ENCODE results near the gene RHOU.

Gene RHOU

DNA sequence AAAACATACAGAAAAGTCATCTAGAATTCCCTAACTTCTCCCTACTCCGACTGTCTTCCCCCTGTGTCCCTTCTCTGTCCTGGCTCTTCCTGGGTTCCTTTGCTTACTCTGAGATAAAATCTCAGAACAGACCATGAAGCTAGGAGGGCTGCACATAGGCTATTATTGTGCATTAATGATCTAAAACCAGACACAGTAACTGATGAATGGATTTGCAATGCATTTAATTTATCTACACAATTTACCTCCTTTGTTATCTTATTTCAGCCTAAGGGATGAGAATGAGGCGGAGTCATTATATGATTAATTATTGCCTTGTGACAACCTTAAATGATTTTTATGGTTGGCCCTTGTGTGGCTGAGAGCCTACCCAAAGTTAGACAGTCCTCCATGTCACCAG lies 14.5 kb downstream of the RHOU start:
- H3K4me3 ChIP-seq (ENCODE audit: insufficient read depth, low read length, poor library complexity, severe bottlenecking): no peak overlapping the region

DNA sequence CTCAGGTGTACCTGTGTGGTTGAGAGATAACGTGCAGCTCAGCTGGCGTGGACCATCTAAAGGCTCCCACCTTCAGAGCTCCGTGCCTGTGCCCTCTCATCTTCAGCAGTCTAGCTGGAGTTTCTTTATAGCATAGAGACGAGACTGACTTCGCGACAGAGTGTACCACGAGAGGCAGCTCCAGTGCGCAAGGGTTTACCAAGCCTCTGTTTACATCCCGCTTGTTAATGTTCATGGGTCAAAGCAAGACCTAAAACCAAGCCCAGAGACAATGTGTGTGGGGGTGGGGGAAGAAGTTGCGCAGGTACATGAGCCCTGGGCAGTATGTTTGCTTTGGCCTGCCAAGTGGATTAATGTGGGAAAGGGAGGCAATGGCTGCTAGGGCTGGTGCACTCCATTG lies 15.6 kb downstream of the RHOU start:
- Histone ChIP-seq H4K20me1 (ENCODE audit: low read depth, low read length) (no peaks in the 10 kb centered on the region), H3K4me3 (ENCODE audit: insufficient read depth, low read length, poor library complexity, severe bottlenecking) (no peak overlapping the region), H3K27me3 (ENCODE audit: low read length) (no peaks in the 10 kb centered on the region), H3K27ac (ENCODE audit: low read depth, low read length) (no peak overlapping the region), H3K9ac (ENCODE audit: low read length) (no peak overlapping the region), H3K9me3 (ENCODE audit: insufficient read depth, low read length) (no peaks in the 10 kb centered on the region), H2AFZ (ENCODE audit: low read depth, low read length, severe bottlenecking) (no peak overlapping the region), H3K36me3 (ENCODE audit: low read length) (no peaks in the 10 kb centered on the region), H3K9me2 (replicated peaks; ENCODE audit: insufficient read depth, low read length) (no peaks in the 10 kb centered on the region), H3F3A (ENCODE audit: insufficient read depth) (no peaks in the 10 kb centered on the region), H3K4me2 (ENCODE audit: low read depth, low read length, poor library complexity, severe bottlenecking) (no peak overlapping the region), H3K79me2 (ENCODE audit: insufficient read depth, low read length) (no peaks in the 10 kb centered on the region)
- TF ChIP-seq CTCF (IDR thresholded peaks at IDR 0.05; ENCODE audit: insufficient read depth, low read length, poor library complexity, severe bottlenecking): no peak
- no peak for TF ChIP-seq EZH2phosphoT487 (conservative IDR thresholded peaks at IDR 0.05; ENCODE audit: low read length)

More for the DNA sequence above, 14.5 kb downstream of the RHOU start:
- Histone ChIP-seq H2AFZ (ENCODE audit: low read depth, low read length, severe bottlenecking) (no peak overlapping the region), H3K79me2 (ENCODE audit: insufficient read depth, low read length) (no peaks in the 10 kb centered on the region), H3K27me3 (ENCODE audit: low read length) (no peaks in the 10 kb centered on the region), H3K36me3 (ENCODE audit: low read length) (no peaks in the 10 kb centered on the region), H4K20me1 (ENCODE audit: low read depth, low read length) (no peaks in the 10 kb centered on the region), H3K9ac (ENCODE audit: low read length) (no peak overlapping the region), H3F3A (ENCODE audit: insufficient read depth) (no peaks in the 10 kb centered on the region), H3K9me3 (ENCODE audit: insufficient read depth, low read length) (no peaks in the 10 kb centered on the region), H3K4me2 (ENCODE audit: low read depth, low read length, poor library complexity, severe bottlenecking) (no peak overlapping the region), H3K9me2 (replicated peaks; ENCODE audit: insufficient read depth, low read length) (no peaks in the 10 kb centered on the region), H3K27ac (ENCODE audit: low read depth, low read length) (no peak overlapping the region)
- TF ChIP-seq EZH2phosphoT487 (conservative IDR thresholded peaks at IDR 0.05; ENCODE audit: low read length): no peak
- TF ChIP-seq CTCF (IDR thresholded peaks at IDR 0.05; ENCODE audit: insufficient read depth, low read length, poor library complexity, severe bottlenecking): no peak

GRCh38 chr1:228751360-228752098 lies 16.2 kb downstream of the RHOU start:
- no peaks in the 10 kb centered on the region for H3K79me2 ChIP-seq (ENCODE audit: insufficient read depth, low read length)
- H3K4me3 ChIP-seq (ENCODE audit: insufficient read depth, low read length, poor library complexity, severe bottlenecking): no peak overlapping the region
- no peaks in the 10 kb centered on the region for H3K9me2 ChIP-seq (replicated peaks; ENCODE audit: insufficient read depth, low read length)
- no peaks in the 10 kb centered on the region for H3F3A ChIP-seq (ENCODE audit: insufficient read depth)
- no peak overlapping the region for H3K27ac ChIP-seq (ENCODE audit: low read depth, low read length)
- H3K9ac ChIP-seq (ENCODE audit: low read length): no peak overlapping the region
- H3K4me2 ChIP-seq (ENCODE audit: low read depth, low read length, poor library complexity, severe bottlenecking): no peak overlapping the region
- no peaks in the 10 kb centered on the region for H3K9me3 ChIP-seq (ENCODE audit: insufficient read depth, low read length)
- no peaks in the 10 kb centered on the region for H4K20me1 ChIP-seq (ENCODE audit: low read depth, low read length)
- H2AFZ ChIP-seq (ENCODE audit: low read depth, low read length, severe bottlenecking): no peak overlapping the region
- H3K36me3 ChIP-seq (ENCODE audit: low read length): no peaks in the 10 kb centered on the region
- TF ChIP-seq CTCF (IDR thresholded peaks at IDR 0.05; ENCODE audit: insufficient read depth, low read length, poor library complexity, severe bottlenecking): no peak
- TF ChIP-seq EZH2phosphoT487 (conservative IDR thresholded peaks at IDR 0.05; ENCODE audit: low read length): no peak
- no peaks in the 10 kb centered on the region for H3K27me3 ChIP-seq (ENCODE audit: low read length)

Data from SU-DHL-6 (cell line).